HEK293 (cell line): ENCODE results near the gene MARK3.

Source experiments
- ZBTB21 ChIP-seq: fragments of 450-650 bp; formaldehyde crosslinking; IDR thresholded peaks from 2 replicates; pipeline ENCODE4 v1.5.1; 2017; ENCODE audit warnings: missing biosample characterization, missing genetic modification characterization
- ZBTB8A ChIP-seq: fragments of 450-650 bp; formaldehyde crosslinking; IDR thresholded peaks from 2 replicates; pipeline ENCODE4 v1.5.1; 2016; ENCODE audit warnings: missing biosample characterization, missing genetic modification characterization
- ZNF10 ChIP-seq: fragments of 450-650 bp; formaldehyde crosslinking; IDR thresholded peaks from 2 replicates; pipeline ENCODE4 v1.5.1; 2017; ENCODE audit warnings: missing biosample characterization, missing genetic modification characterization
- ZNF37A ChIP-seq: fragments of 450-650 bp; IDR thresholded peaks from 2 replicates; pipeline ENCODE4 v1.5.1; 2018; ENCODE audit warnings: missing biosample characterization, missing genetic modification characterization
- ZNF660 ChIP-seq: fragments of 450-650 bp; IDR thresholded peaks from 2 replicates; pipeline ENCODE4 v1.5.1; 2018; ENCODE audit warnings: missing biosample characterization, mild to moderate bottlenecking, missing genetic modification characterization
- TF ChIP-seq, protein P1 (sequence below): fragments of 450-650 bp; formaldehyde crosslinking; IDR thresholded peaks from 2 replicates; pipeline ENCODE4 v1.5.1; 2016; ENCODE audit warnings: missing biosample characterization, missing genetic modification characterization
- TF ChIP-seq, protein P2 (sequence below): fragments of 450-650 bp; formaldehyde crosslinking; IDR thresholded peaks from 2 replicates; pipeline ENCODE4 v1.5.1; 2016; ENCODE audit warnings: missing biosample characterization, missing genetic modification characterization, low read depth
- TF ChIP-seq, protein P3 (sequence below): fragments of 450-650 bp; formaldehyde crosslinking; IDR thresholded peaks from 2 replicates; pipeline ENCODE4 v1.5.1; 2016; ENCODE audit warnings: missing biosample characterization, missing genetic modification characterization

DNA sequence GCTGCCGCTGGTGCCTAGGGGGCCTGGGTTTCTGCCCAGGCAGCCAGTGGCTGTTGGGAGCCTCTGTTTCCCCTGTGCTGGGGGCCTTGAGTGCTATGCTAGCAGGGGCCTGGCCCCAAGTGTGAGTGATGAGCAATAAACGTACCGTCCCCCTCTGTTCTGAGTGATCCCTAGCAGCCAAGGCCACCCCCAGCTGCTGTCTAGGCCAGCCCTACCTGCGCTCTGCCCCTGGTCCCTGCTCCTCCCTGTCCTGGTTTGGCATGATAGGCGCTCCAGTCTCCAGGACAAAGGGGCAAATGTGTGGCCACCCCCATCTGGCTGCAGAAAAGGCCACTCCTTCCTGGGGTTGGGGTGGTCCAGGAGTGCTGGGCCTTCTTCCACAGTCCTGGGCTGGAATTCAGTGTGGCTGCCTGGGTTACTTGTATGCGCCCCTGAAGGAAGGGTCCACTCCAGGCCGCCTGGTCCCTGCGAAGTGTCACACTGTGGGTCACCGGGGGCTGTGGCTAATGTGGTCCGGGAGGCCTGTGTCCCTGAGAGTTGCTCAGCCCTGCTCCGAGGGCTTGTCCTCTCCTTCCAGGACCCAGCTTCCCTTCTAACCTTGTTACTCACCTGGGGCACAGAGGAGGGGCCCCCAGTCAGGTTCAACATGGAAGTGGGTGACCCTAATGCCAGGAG, 150.8 kb downstream of the MARK3 start:
- TF ChIP-seq ZNF10 (no peak), ZBTB21 (tag by site-specific recombination) (no peak), ZNF660 (tag by site-specific recombination) (no peak), ZBTB8A (tag by site-specific recombination) (no peak), ZNF37A (no peak)
- TF ChIP-seq, protein P1, sequence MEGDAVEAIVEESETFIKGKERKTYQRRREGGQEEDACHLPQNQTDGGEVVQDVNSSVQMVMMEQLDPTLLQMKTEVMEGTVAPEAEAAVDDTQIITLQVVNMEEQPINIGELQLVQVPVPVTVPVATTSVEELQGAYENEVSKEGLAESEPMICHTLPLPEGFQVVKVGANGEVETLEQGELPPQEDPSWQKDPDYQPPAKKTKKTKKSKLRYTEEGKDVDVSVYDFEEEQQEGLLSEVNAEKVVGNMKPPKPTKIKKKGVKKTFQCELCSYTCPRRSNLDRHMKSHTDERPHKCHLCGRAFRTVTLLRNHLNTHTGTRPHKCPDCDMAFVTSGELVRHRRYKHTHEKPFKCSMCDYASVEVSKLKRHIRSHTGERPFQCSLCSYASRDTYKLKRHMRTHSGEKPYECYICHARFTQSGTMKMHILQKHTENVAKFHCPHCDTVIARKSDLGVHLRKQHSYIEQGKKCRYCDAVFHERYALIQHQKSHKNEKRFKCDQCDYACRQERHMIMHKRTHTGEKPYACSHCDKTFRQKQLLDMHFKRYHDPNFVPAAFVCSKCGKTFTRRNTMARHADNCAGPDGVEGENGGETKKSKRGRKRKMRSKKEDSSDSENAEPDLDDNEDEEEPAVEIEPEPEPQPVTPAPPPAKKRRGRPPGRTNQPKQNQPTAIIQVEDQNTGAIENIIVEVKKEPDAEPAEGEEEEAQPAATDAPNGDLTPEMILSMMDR (tag by site-specific recombination), result no peak
- TF ChIP-seq, protein P2, sequence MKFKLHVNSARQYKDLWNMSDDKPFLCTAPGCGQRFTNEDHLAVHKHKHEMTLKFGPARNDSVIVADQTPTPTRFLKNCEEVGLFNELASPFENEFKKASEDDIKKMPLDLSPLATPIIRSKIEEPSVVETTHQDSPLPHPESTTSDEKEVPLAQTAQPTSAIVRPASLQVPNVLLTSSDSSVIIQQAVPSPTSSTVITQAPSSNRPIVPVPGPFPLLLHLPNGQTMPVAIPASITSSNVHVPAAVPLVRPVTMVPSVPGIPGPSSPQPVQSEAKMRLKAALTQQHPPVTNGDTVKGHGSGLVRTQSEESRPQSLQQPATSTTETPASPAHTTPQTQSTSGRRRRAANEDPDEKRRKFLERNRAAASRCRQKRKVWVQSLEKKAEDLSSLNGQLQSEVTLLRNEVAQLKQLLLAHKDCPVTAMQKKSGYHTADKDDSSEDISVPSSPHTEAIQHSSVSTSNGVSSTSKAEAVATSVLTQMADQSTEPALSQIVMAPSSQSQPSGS (tag by site-specific recombination), result no peak
- TF ChIP-seq, protein P3, sequence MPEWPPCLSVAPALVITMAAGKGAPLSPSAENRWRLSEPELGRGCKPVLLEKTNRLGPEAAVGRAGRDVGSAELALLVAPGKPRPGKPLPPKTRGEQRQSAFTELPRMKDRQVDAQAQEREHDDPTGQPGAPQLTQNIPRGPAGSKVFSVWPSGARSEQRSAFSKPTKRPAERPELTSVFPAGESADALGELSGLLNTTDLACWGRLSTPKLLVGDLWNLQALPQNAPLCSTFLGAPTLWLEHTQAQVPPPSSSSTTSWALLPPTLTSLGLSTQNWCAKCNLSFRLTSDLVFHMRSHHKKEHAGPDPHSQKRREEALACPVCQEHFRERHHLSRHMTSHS (tag by site-specific recombination), result no peak
